Uterus (tissue), 2 donors: ENCODE results near the gene PFKM.

Experiments
- CTCF ChIP-seq, 4 experiments: fragments of 200-600 bp in 2 of 4; fragments of 450-650 bp in 2 of 4; sonication (generic) in 2 of 4; IDR thresholded peaks; one replicate each; pipeline ENCODE4 v1.5.1; 2016 to 2019; ENCODE audit warnings: antibody characterized with exemption in 4 of 4, mild to moderate bottlenecking in 2 of 4, moderate library complexity in 1 of 4
- POLR2A ChIP-seq, 2 donors: fragments of 450-650 bp; IDR thresholded peaks; one replicate each; pipeline ENCODE4 v1.6.1; 2016; ENCODE audit warnings: antibody characterized with exemption in 2 of 2, mild to moderate bottlenecking in 1 of 2, moderate library complexity in 1 of 2

GRCh38 chr12:48169011-48169410, 49.8 kb downstream of the PFKM start:
- TF ChIP-seq CTCF (IDR thresholded peaks at IDR 0.05) (no peak), POLR2A (IDR thresholded peaks at IDR 0.05) (no peak)
